GM12801 (cell line): ENCODE results near the gene ABCC4.

Source experiments
- CTCF ChIP-seq: IDR thresholded peaks from one replicate; pipeline ENCODE4 v1.5.1; 2011; ENCODE audit warnings: control low read depth; ENCODE audit not compliant: insufficient read length; ENCODE audit errors: extremely low read depth

The ABCC4 gene

GRCh38 chr13:95276037-95276505, 25.2 kb downstream of the ABCC4 start:
- no peak for TF ChIP-seq CTCF

GRCh38 chr13:95275322-95276036, 25.8 kb downstream of the ABCC4 start:
- no peak for TF ChIP-seq CTCF

- no peak for TF ChIP-seq CTCF
Measured at GRCh38 chr13:95269756-95270155, 31.5 kb downstream of the ABCC4 start.

GRCh38 chr13:95267662-95268342, 33.4 kb downstream of the ABCC4 start:
- TF ChIP-seq CTCF: no peak

GRCh38 chr13:95264225-95264624, 37.0 kb downstream of the ABCC4 start:
- no peak for TF ChIP-seq CTCF

- no peak for TF ChIP-seq CTCF
Measured at GRCh38 chr13:95262837-95263384, 38.3 kb downstream of the ABCC4 start.

- no peak for TF ChIP-seq CTCF
Measured at GRCh38 chr13:95261956-95262355, 39.3 kb downstream of the ABCC4 start.
